IPS DF 6.9 (cell line): Measurements from ENCODE around the gene CCDC149.

Experiments
- DNase-seq: peaks from one replicate; pipeline ENCODE4 v3.0.0-alpha.2; 2013; ENCODE audit warnings: low read depth, low spot score
- H3K27ac ChIP-seq: one replicate; pipeline ENCODE4 v1.5.1; 2013; ENCODE audit warnings: low read length, control low read depth
- H3K27me3 ChIP-seq: 2 replicates; pipeline ENCODE4 v1.6.1; 2013; ENCODE audit warnings: mild to moderate bottlenecking, low read length; ENCODE audit not compliant: control insufficient read depth, insufficient read depth
- H3K36me3 ChIP-seq: 2 replicates; pipeline ENCODE4 v1.6.1; 2013; ENCODE audit warnings: low read length; ENCODE audit not compliant: control insufficient read depth, insufficient read depth
- H3K4me1 ChIP-seq: 2 replicates; pipeline ENCODE4 v1.6.1; 2013; ENCODE audit warnings: low read length; ENCODE audit not compliant: control insufficient read depth, insufficient read depth
- H3K4me3 ChIP-seq: 2 replicates; pipeline ENCODE4 v1.5.1; 2013; ENCODE audit warnings: mild to moderate bottlenecking, low read length
- H3K9me3 ChIP-seq: 2 replicates; pipeline ENCODE4 v1.6.1; 2013; ENCODE audit warnings: low read length, inconsistent platforms; ENCODE audit not compliant: control insufficient read depth, insufficient read depth
- WGBS: extraction: QIAGEN DNeasy Blood & Tissue Kit; methylation state at CpG from one replicate; pipeline ENCODE4 v1.1.7; 2013; ENCODE audit warnings: mixed read lengths, missing lambda C conversion rate; ENCODE audit not compliant: insufficient read length, insufficient coverage; 5-methylcytosine and 5-hydroxymethylcytosine counted together

The CCDC149 gene

GRCh38 chr4:24933684-24934275 lies 20.9 kb upstream of the CCDC149 start:
- no peaks in the 10 kb centered on the region for H3K36me3 ChIP-seq
- no peaks in the 10 kb centered on the region for H3K4me1 ChIP-seq
- no peaks in the 10 kb centered on the region; the same call in 1 of the 2 replicates for H3K9me3 ChIP-seq
- H3K27ac ChIP-seq, result no peak overlapping the region
- H3K27me3 ChIP-seq, result no peaks in the 10 kb centered on the region
- no peak for DNase-seq
- no CpG with 5 or more reads among the region's 1 CpG for WGBS
- H3K4me3 ChIP-seq, result no peak overlapping the region

DNA sequence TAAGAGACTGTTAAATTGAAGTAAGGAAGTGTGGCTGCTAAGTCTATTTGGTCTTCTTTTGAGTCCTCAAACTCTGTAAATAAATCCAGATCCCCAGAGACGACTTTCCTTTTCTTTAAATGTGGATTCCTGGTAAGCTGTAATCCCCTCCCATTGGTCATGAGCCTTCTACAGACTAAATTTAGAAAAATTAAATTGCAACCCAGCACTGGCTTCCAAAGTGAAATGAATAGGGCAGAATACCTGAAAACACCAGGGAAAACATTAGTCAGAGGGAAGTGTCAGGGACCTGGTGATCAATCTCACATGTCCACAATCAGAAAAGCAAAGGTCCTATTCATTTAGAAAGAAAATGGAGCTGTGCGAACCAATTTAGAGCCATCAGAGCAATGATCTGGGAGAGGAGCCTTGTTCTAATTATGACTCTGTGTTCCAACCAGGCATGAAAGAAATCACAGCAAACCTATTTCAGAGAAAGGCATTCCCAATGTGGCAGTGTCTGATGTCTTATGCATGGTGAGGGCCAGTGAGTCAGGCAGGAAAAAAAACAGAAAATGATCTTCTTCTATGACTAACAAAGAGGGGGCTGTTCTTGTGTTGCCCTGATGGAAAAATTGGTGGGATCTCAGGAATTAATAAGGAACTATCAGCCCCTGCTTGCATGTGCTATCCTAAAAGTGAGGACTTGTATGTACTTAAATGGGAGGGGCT lies 19.8 kb upstream of the CCDC149 start:
- H3K27me3 ChIP-seq, result no peaks in the 10 kb centered on the region
- no peaks in the 10 kb centered on the region for H3K4me1 ChIP-seq
- H3K4me3 ChIP-seq, result no peak overlapping the region
- DNase-seq, result no peak
- H3K9me3 ChIP-seq, result no peaks in the 10 kb centered on the region; the same call in 1 of the 2 replicates
- WGBS, result no CpG with 5 or more reads among the region's 2 CpGs
- no peak overlapping the region for H3K27ac ChIP-seq
- no peaks in the 10 kb centered on the region for H3K36me3 ChIP-seq

GRCh38 chr4:24930151-24930550 lies 17.3 kb upstream of the CCDC149 start:
- no peaks in the 10 kb centered on the region for H3K27me3 ChIP-seq
- no peaks in the 10 kb centered on the region for H3K9me3 ChIP-seq
- no peak for DNase-seq
- no peaks in the 10 kb centered on the region for H3K36me3 ChIP-seq
- H3K27ac ChIP-seq, result no peak overlapping the region
- WGBS, result no CpG with 5 or more reads among the region's 1 CpG
- no peak overlapping the region for H3K4me3 ChIP-seq
- H3K4me1 ChIP-seq, result no peaks in the 10 kb centered on the region

DNA sequence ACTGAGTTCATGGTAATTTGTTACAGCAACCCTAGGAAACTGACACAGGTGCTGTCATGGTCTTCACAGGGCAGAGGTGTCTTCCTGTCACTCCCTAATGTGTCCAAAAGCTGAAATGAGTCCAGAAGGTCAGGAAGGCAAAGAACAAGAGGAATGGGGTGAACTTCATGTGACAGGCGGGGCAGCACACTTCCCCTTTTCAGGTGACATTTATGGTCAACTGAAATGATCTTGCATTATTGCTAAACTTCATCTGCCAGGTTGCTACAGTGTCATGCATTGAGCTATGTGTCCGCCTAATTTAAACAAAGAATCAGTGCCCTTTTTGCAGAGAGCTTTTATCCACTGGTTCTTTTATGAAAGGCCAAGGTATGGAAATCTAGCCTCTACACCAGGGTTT lies 15.9 kb upstream of the CCDC149 start:
- no peaks in the 10 kb centered on the region for H3K9me3 ChIP-seq
- H3K4me1 ChIP-seq, result no peaks in the 10 kb centered on the region
- H3K4me3 ChIP-seq, result no peak overlapping the region
- no peaks in the 10 kb centered on the region for H3K36me3 ChIP-seq
- WGBS, result no CpG with 5 or more reads among the region's 2 CpGs
- no peak for DNase-seq
- H3K27ac ChIP-seq, result no peak overlapping the region
- H3K27me3 ChIP-seq, result no peaks in the 10 kb centered on the region

DNA sequence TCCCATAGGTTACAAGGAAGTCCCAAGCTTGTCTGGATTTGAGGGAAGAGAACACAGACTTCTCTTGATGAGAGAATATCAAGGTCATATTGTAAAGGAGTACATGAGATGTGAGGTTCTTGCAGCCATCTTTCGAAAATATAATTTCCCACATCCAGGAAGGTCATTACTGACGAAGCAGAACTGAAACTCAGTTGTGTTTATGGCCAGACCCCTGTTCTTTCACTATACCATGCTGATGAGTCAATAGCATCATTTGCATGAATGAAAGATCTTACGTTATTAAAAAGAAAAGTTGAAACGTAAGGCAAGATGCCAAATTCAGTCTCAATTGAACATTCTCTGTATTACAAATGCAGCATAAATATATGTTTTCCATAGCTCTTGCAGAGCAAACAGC lies 14.2 kb upstream of the CCDC149 start:
- H3K36me3 ChIP-seq, result no peaks in the 10 kb centered on the region
- WGBS, result no CpG with 5 or more reads among the region's 4 CpGs
- H3K9me3 ChIP-seq, result no peaks in the 10 kb centered on the region
- H3K4me1 ChIP-seq, result no peaks in the 10 kb centered on the region
- no peaks in the 10 kb centered on the region for H3K27me3 ChIP-seq
- no peak overlapping the region for H3K27ac ChIP-seq
- H3K4me3 ChIP-seq, result no peak overlapping the region
- no peak for DNase-seq

GRCh38 chr4:24924309-24924781 lies 11.5 kb upstream of the CCDC149 start:
- no peaks in the 10 kb centered on the region for H3K4me1 ChIP-seq
- no peaks in the 10 kb centered on the region for H3K36me3 ChIP-seq
- H3K27me3 ChIP-seq, result no peaks in the 10 kb centered on the region
- no peak overlapping the region for H3K27ac ChIP-seq
- no peak overlapping the region for H3K4me3 ChIP-seq
- no CpG with 5 or more reads among the region's 3 CpGs for WGBS
- DNase-seq, result no peak
- no peaks in the 10 kb centered on the region for H3K9me3 ChIP-seq

DNA sequence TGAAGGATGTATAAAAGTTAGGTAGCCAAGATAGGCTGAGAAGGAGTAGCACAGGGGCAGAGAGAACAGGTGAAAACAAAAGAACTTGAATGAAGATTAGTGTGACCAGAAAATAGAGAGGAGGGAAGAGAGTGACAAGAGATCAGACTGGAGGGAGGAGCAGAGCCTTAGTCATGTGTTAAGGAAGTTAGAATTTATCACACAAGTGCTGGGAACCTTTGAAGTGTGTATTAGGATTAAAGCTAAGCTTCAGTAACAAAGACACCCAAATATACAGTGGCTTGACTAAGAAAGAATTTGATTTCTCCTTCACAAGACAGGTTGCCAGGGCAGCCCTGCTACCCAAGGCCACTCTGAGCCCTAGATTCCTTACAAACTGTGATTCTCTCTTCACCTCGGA lies 10.7 kb upstream of the CCDC149 start:
- H3K4me3 ChIP-seq, result no peak overlapping the region
- no peaks in the 10 kb centered on the region for H3K4me1 ChIP-seq
- H3K36me3 ChIP-seq, result no peaks in the 10 kb centered on the region
- DNase-seq, result no peak
- H3K9me3 ChIP-seq, result no peaks in the 10 kb centered on the region
- H3K27ac ChIP-seq, result no peak overlapping the region
- H3K27me3 ChIP-seq, result no peaks in the 10 kb centered on the region
- WGBS, result no CpG with 5 or more reads among the region's 1 CpG

DNA sequence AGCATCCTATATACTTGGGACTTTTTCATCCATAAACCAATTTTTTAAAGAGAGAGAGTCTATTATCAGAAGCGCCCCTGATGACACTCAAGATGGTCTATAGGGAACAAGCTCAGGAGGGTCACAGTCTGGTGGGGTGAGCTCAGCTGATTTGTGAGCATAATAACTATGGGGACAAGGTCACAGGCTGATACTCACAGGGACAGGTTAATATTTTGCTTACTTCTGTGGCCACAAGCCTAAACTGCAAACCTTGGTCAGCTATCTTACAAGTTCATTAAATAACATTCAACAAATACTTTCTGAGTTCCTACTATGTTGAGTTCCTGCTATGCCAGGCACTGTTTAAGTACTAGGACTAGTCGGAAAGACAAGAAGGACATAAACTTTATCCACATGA lies 10.2 kb upstream of the CCDC149 start:
- no CpG with 5 or more reads among the region's 2 CpGs for WGBS

GRCh38 chr4:24922416-24922815 lies 9.6 kb upstream of the CCDC149 start:
- Histone ChIP-seq H3K27ac (no peak overlapping the region), H3K9me3 (no peaks in the 10 kb centered on the region), H3K4me1 (0 out of 2 replicates have a peak, but pooled peaks cover under 1% of the 10 kb centered on the region), H3K4me3 (no peak overlapping the region), H3K36me3 (no peaks in the 10 kb centered on the region), H3K27me3 (no peaks in the 10 kb centered on the region)
- no CpG with 5 or more reads among the region's 4 CpGs for WGBS
- no peak for DNase-seq

More for the DNA sequence above, 10.2 kb upstream of the CCDC149 start:
- no peak overlapping the region for H3K27ac ChIP-seq
- H3K4me1 ChIP-seq, result no peaks in the 10 kb centered on the region
- no peaks in the 10 kb centered on the region for H3K36me3 ChIP-seq
- no peak overlapping the region for H3K4me3 ChIP-seq
- no peak for DNase-seq
- no peaks in the 10 kb centered on the region for H3K9me3 ChIP-seq
- H3K27me3 ChIP-seq, result no peaks in the 10 kb centered on the region

DNA sequence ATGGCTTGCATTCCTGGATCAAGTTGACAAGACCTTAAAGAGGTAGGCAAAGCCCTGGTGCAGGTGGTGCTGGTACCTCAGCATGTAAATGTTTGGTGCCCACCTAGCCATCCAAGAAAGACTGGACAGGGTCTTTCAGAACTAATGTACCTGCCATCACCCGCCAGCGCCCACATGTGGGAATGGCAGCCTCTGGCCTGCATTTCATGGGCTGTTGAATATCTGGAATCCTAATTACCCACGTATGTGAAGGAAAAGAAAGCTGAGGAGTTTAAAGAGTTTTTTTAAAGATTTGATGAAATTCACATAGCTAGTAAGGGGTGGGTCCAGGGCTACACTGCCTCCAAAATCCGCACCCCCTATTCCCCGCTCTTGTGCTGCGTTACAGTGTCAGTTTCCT lies 8.6 kb upstream of the CCDC149 start:
- Histone ChIP-seq H3K4me1 (peaks cover 4% of the 10 kb centered on the region), H3K36me3 (no peaks in the 10 kb centered on the region), H3K4me3 (no peak overlapping the region), H3K27ac (no peak overlapping the region), H3K27me3 (no peaks in the 10 kb centered on the region), H3K9me3 (no peaks in the 10 kb centered on the region)
- DNase-seq, result no peak
- WGBS, result no CpG with 5 or more reads among the region's 6 CpGs

DNA sequence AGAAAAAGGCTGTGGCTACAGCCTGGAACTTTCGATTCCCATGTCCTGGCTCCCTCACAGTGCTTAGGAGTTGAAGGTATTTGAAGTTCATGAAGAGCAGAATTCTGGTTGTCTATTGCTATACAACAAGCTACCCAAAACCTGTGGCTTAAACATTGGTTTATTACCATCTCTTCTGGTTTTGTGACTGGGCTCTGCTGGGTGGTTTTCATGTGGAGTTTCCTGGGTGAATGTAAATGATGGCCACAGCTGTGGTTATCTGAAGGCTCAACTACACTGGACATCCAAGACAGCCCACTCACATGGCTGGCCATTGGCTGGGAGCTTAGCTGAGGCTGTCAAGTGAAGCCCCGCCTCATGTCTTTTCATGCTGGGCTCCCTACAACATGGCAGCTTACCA lies 7.2 kb upstream of the CCDC149 start:
- H3K27ac ChIP-seq, result no peak overlapping the region
- WGBS, result no CpG with 5 or more reads among the region's 2 CpGs
- peaks cover 4% of the 10 kb centered on the region for H3K4me1 ChIP-seq
- H3K27me3 ChIP-seq, result no peaks in the 10 kb centered on the region
- H3K4me3 ChIP-seq, result no peak overlapping the region
- DNase-seq, result no peak
- H3K9me3 ChIP-seq, result no peaks in the 10 kb centered on the region
- no peaks in the 10 kb centered on the region for H3K36me3 ChIP-seq
